HCT116 (cell line): ENCODE measurements around the gene PIK3CB. TPM values are rescaled to one million over a fixed set of nuclear protein-coding genes. Genes with fewer than 3 reads are reported as not detected.

Source experiments
- ATAC-seq: fragments of 200-7000 bp; cut with Tn5 transposase; 2 replicates; pipeline ENCODE4 v1.9.1; 2020; ENCODE audit warnings: mild to moderate bottlenecking, moderate library complexity
- BruUV-seq: library from RNA; stranded (reverse); fragments of 400-500 nt; replicated peaks from 2 replicates; lab custom pipeline; 2021; lab: Mats Ljungman, UMichigan
- CTCF ChIA-PET: fragments of 300-600 bp; sonication (Branson Sonifier 250); formaldehyde crosslinking; loops from one replicate; lab custom pipeline; 2021; ENCODE audit warnings: antibody characterized with exemption; lab: Charles Lee
- POLR2A ChIA-PET: fragments of 300-600, 350-600 bp; sonication (Branson Sonifier 250); formaldehyde crosslinking; loops from one replicate; lab custom pipeline; 2021; ENCODE audit warnings: antibody characterized with exemption; lab: Charles Lee
- RAD21 ChIA-PET, 2 experiments: fragments of 300-600 bp; sonication (Branson Sonifier 250); formaldehyde crosslinking; loops; one replicate each; lab custom pipeline; 2023; ENCODE audit warnings: low total read pairs in 2 of 2; ENCODE audit not compliant: uncharacterized antibody in 2 of 2, unreplicated experiment in 2 of 2, low non-redundant PET in 1 of 2; lab: Charles Lee
- DNase-seq: peaks from one replicate; pipeline ENCODE4 v3.0.0-alpha.2; 2010; ENCODE audit warnings: low read depth, low spot score
- H2AFZ ChIP-seq: fragments of 200-600 bp; shearing (Covaris generic), sonication (generic); 2 replicates; pipeline ENCODE4 v1.6.1; 2017; ENCODE audit warnings: low read depth, mixed run types, mixed read lengths, antibody characterized with exemption, low read length; ENCODE audit not compliant: poor library complexity, severe bottlenecking
- H3K27ac ChIP-seq: 2 replicates; pipeline ENCODE4 v1.5.1; 2012; ENCODE audit warnings: low read depth, low read length
- H3K27me3 ChIP-seq: fragments of 200-600 bp; sonication (generic); 2 replicates; pipeline ENCODE4 v1.6.1; 2016; ENCODE audit warnings: mixed run types, low read length, mixed read lengths; ENCODE audit not compliant: insufficient read depth
- H3K36me3 ChIP-seq, 2 experiments: fragments of 200-500 bp in 1 of 2; fragments of 200-600 bp in 1 of 2; sonication (Bioruptor generic) in 1 of 2; sonication (generic) in 1 of 2; 2 replicates each; pipeline versions ENCODE4 v1.5.1 to v1.6.1; 2014 to 2016; ENCODE audit warnings: low read length in 2 of 2, inconsistent platforms in 1 of 2, mixed read lengths in 1 of 2, mixed run types in 1 of 2; ENCODE audit not compliant: insufficient read depth in 2 of 2, control insufficient read depth in 1 of 2
- H3K4me1 ChIP-seq, 2 experiments: fragments of 200-600 bp in 1 of 2; sonication (generic) in 1 of 2; 2 replicates each; pipeline versions ENCODE4 v1.5.1 to v1.6.1; 2012 to 2017; ENCODE audit warnings: low read length in 2 of 2, inconsistent platforms in 1 of 2, mild to moderate bottlenecking in 1 of 2, mixed read lengths in 1 of 2, mixed run types in 1 of 2, moderate library complexity in 1 of 2; ENCODE audit not compliant: insufficient read depth in 2 of 2, control insufficient read depth in 1 of 2
- H3K4me2 ChIP-seq: fragments of 200-600 bp; sonication (generic); 2 replicates; pipeline ENCODE4 v1.6.1; 2017; ENCODE audit warnings: mixed run types, low read length, mixed read lengths
- H3K4me3 ChIP-seq, 2 experiments: fragments of 200-600 bp in 1 of 2; sonication (generic) in 1 of 2; replicated peaks in 1 of 2; 2 replicates each; pipeline ENCODE4 v1.5.1; 2011 to 2016; ENCODE audit warnings: low read length in 2 of 2, control low read depth in 1 of 2, low read depth in 1 of 2, mild to moderate bottlenecking in 1 of 2, mixed read lengths in 1 of 2, mixed run types in 1 of 2
- H3K79me2 ChIP-seq: fragments of 200-600 bp; sonication (generic); 2 replicates; pipeline ENCODE4 v1.6.1; 2017; ENCODE audit warnings: mild to moderate bottlenecking, mixed run types, low read length, moderate library complexity, mixed read lengths; ENCODE audit not compliant: insufficient read depth
- H3K9ac ChIP-seq: fragments of 200-600 bp; sonication (generic); 2 replicates; pipeline ENCODE4 v1.6.1; 2016; ENCODE audit warnings: low read length, mixed read lengths
- H3K9me2 ChIP-seq: fragments of 200-600 bp; sonication (generic), shearing (Covaris generic); 2 replicates; pipeline ENCODE4 v1.6.1; 2017; ENCODE audit warnings: mixed run types, mild to moderate bottlenecking, moderate library complexity; ENCODE audit not compliant: insufficient read depth
- H3K9me3 ChIP-seq, 2 experiments: fragments of 200-500 bp in 1 of 2; fragments of 200-600 bp in 1 of 2; sonication (Bioruptor generic) in 1 of 2; sonication (generic) in 1 of 2; 2 replicates each; pipeline ENCODE4 v1.6.1; 2014 to 2017; ENCODE audit warnings: low read length in 2 of 2, mixed read lengths in 2 of 2, inconsistent platforms in 1 of 2, low read depth in 1 of 2, mild to moderate bottlenecking in 1 of 2, mixed run types in 1 of 2, moderate library complexity in 1 of 2; ENCODE audit not compliant: control insufficient read depth in 1 of 2, insufficient read depth in 1 of 2
- H4K20me1 ChIP-seq: fragments of 200-600 bp; sonication (generic), shearing (Covaris generic); 2 replicates; pipeline ENCODE4 v1.6.1; 2017; ENCODE audit warnings: mixed run types, mild to moderate bottlenecking, moderate library complexity; ENCODE audit not compliant: insufficient read depth
- ATF3 ChIP-seq: IDR thresholded peaks from 2 replicates; pipeline ENCODE4 v1.6.1; 2012
- CBX3 ChIP-seq: IDR thresholded peaks from 2 replicates; pipeline ENCODE4 v1.6.1; 2012; ENCODE audit warnings: low read depth
- CEBPB ChIP-seq: IDR thresholded peaks from 2 replicates; pipeline ENCODE4 v1.6.1; 2012; ENCODE audit warnings: low read depth
- CTCF ChIP-seq, 3 experiments: fragments of 200-600 bp in 1 of 3; sonication (generic) in 1 of 3; IDR thresholded peaks in 2 of 3; conservative IDR thresholded peaks in 1 of 3; 2 replicates each; pipeline ENCODE4 v1.5.1; 2012 to 2017; ENCODE audit warnings: low read depth in 2 of 3, low read length in 2 of 3, antibody characterized with exemption in 1 of 3, borderline replicate concordance in 1 of 3, control low read depth in 1 of 3, mild to moderate bottlenecking in 1 of 3, mixed read lengths in 1 of 3, mixed run types in 1 of 3, moderate library complexity in 1 of 3; ENCODE audit not compliant: insufficient read depth in 1 of 3
- EGR1 ChIP-seq: IDR thresholded peaks from 2 replicates; pipeline ENCODE4 v1.6.1; 2012; ENCODE audit warnings: low read depth
- ELF1 ChIP-seq: IDR thresholded peaks from 2 replicates; pipeline ENCODE4 v1.6.1; 2012; ENCODE audit warnings: low read depth, borderline replicate concordance
- EZH2 ChIP-seq: fragments of 200-600 bp; sonication (generic); IDR thresholded peaks from 2 replicates; pipeline ENCODE4 v1.6.1; 2017; ENCODE audit warnings: antibody characterized with exemption, mixed run types
- EZH2phosphoT487 ChIP-seq: fragments of 200-600 bp; IDR thresholded peaks from 2 replicates; pipeline ENCODE4 v1.6.1; 2018; ENCODE audit warnings: antibody characterized with exemption, borderline replicate concordance
- JUND ChIP-seq: IDR thresholded peaks from 2 replicates; pipeline ENCODE4 v1.6.1; 2012
- MAX ChIP-seq: IDR thresholded peaks from 2 replicates; pipeline ENCODE4 v1.6.1; 2012
- POLR2AphosphoS5 ChIP-seq: IDR thresholded peaks from 2 replicates; pipeline ENCODE4 v1.6.1; 2011; ENCODE audit warnings: mild to moderate bottlenecking, low read depth, low read length, moderate library complexity
- RAD21 ChIP-seq: IDR thresholded peaks from 2 replicates; pipeline ENCODE4 v1.6.1; 2012; ENCODE audit warnings: low read depth, mild to moderate bottlenecking
- SIN3A ChIP-seq: IDR thresholded peaks from 2 replicates; pipeline ENCODE4 v1.6.1; 2012; ENCODE audit warnings: low read depth
- SP1 ChIP-seq: IDR thresholded peaks from 2 replicates; pipeline ENCODE4 v1.6.1; 2012; ENCODE audit warnings: low read depth
- SRF ChIP-seq: IDR thresholded peaks from 2 replicates; pipeline ENCODE4 v1.6.1; 2012; ENCODE audit warnings: low read depth
- YY1 ChIP-seq: IDR thresholded peaks from 2 replicates; pipeline ENCODE4 v1.6.1; 2011; ENCODE audit warnings: low read length, low read depth, moderate library complexity, mild to moderate bottlenecking; ENCODE audit not compliant: insufficient replicate concordance; ENCODE audit errors: extremely low read depth
- ZBTB33 ChIP-seq: IDR thresholded peaks from 2 replicates; pipeline ENCODE4 v1.6.1; 2011; ENCODE audit warnings: mild to moderate bottlenecking, low read length, moderate library complexity; ENCODE audit not compliant: insufficient replicate concordance; ENCODE audit errors: extremely low read depth
- ZFX ChIP-seq: fragments of 450-650 bp; IDR thresholded peaks from 2 replicates; pipeline ENCODE4 v1.6.1; 2017
- intact Hi-C: fragments of 100-400 bp; cut with micrococcal nuclease; formaldehyde crosslinking; loops from 2 replicates; pipeline ENCODE4 v1.10.0; 2022
- total RNA-seq: library from RNA; stranded (reverse); gene quantifications from one replicate; pipeline ENCODE4 v1.2.1, GENCODE V29; 2021; ENCODE audit not compliant: unreplicated experiment

The PIK3CB gene
- total RNA-seq, 1 experiment from 2014 or later = 44.3 TPM

- no peak for TF ChIP-seq YY1
- no peak for TF ChIP-seq CEBPB
- TF ChIP-seq EZH2phosphoT487 = no peak
- no peak for TF ChIP-seq JUND
- no peak for TF ChIP-seq EZH2
- no peak for TF ChIP-seq ELF1
- TF ChIP-seq ATF3 = no peak
- no peak for TF ChIP-seq ZBTB33
- TF ChIP-seq SP1 = no peak
- no peak for TF ChIP-seq POLR2AphosphoS5
- no peak for TF ChIP-seq SIN3A
- no peak for TF ChIP-seq CTCF (IDR thresholded peaks at IDR 0.05 in 2 of 3, conservative IDR thresholded peaks at IDR 0.05 in 1 of 3; ENCODE audit: borderline replicate concordance in 1 of 3, insufficient read depth in 1 of 3, low read depth in 2 of 3, low read length in 2 of 3)
- TF ChIP-seq RAD21 = no peak
- no peak for TF ChIP-seq ZFX
- TF ChIP-seq CBX3 = no peak
- TF ChIP-seq EGR1 = no peak
- no peak for TF ChIP-seq SRF
- no peak for TF ChIP-seq MAX
- DNase-seq (no peak), ATAC-seq (no peak)
- RAD21 ChIA-PET = no interaction called here
- no TSS peak for BruUV-seq
- no peaks in the 10 kb centered on the region for H3K4me1 ChIP-seq
- H3K9ac ChIP-seq = no peak overlapping the region
- no peaks in the 10 kb centered on the region for H4K20me1 ChIP-seq
- POLR2A ChIA-PET = no interaction called here
- H3K36me3 ChIP-seq = peaks cover 4 to 10% of the 10 kb centered on the region in 2 experiments; a peak in 2 of 4 replicates
- no peaks in the 10 kb centered on the region for H3K9me3 ChIP-seq
- H2AFZ ChIP-seq = no peak overlapping the region
- H3K27ac ChIP-seq = no peak overlapping the region
- H3K4me2 ChIP-seq = no peak overlapping the region
- H3K9me2 ChIP-seq = no peaks in the 10 kb centered on the region
- H3K27me3 ChIP-seq = no peaks in the 10 kb centered on the region
- CTCF ChIA-PET = interaction anchor here (2.0 kb wide), 1 partner anchor 233 kb away, joined by 8 read pairs; no protein-coding TSS in a partner anchor
- no peaks in the 10 kb centered on the region for H3K79me2 ChIP-seq
- intact Hi-C loops = no loop called here
- no peak overlapping the region for H3K4me3 ChIP-seq
Measured at GRCh38 chr3:138682648-138683047, 152.1 kb downstream of the PIK3CB start.
